OCI-LY1 (cell line): ENCODE data around the gene ASB15.
"Not testable (repeated sequence)": the region's sequence is repeated elsewhere in the genome, so short reads cannot be mapped to it uniquely, and the experiment has no call there.

Experiments used
- CTCF ChIP-seq: fragments of 200-600 bp; sonication (generic), shearing (Covaris generic); IDR thresholded peaks from 2 replicates; pipeline ENCODE4 v1.5.1; 2017; ENCODE audit warnings: mild to moderate bottlenecking, antibody characterized with exemption, low read length, moderate library complexity, mixed read lengths
- EZH2 ChIP-seq: fragments of 200-600 bp; sonication (generic), shearing (Covaris generic); IDR thresholded peaks from 2 replicates; pipeline ENCODE4 v1.8.0; 2017; ENCODE audit warnings: borderline replicate concordance, mixed run types, mild to moderate bottlenecking, antibody characterized with exemption, low read length, moderate library complexity, mixed read lengths

DNA sequence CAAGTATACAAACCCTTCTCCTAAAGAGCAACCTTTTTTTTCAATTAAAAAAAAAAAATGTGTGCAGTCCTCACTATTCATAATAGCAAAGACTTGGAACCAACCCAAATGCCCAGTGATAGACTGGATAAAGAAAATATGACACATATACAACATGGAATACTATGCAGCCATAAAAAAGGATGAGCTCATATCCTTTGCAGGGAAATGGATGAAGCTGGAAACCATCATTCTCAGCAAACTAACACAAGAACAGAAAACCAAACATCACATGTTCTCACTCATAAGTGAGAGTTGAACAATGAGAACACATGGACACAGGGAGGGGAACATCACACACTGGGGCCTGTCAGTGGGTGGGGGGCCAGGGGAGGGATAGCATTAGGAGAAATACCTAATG, 49.5 kb upstream of the ASB15 start:
- TF ChIP-seq CTCF, EZH2: not testable (repeated sequence)
